Kidney (tissue), 14 donors: ENCODE data around the gene DLGAP3. TPM values are rescaled to one million over a fixed set of nuclear protein-coding genes. Genes with fewer than 3 reads are reported as not detected.

Experiments
- DNase-seq, 5 donors: peaks; one replicate each; pipeline ENCODE4 v3.0.0-alpha.2; 2013 to 2020
- FAIRE-seq: peaks from 2 replicates; lab custom pipeline; 2012; peaks lifted over from hg19 to GRCh38; lab: Jason Lieb, UNC
- H3K27ac ChIP-seq, 2 donors: one replicate each; pipeline ENCODE4 v1.7.0; 2013; ENCODE audit warnings: low read depth in 2 of 2, low read length in 2 of 2, inconsistent platforms in 1 of 2
- H3K27me3 ChIP-seq: one replicate; pipeline ENCODE4 v1.7.1; 2013; ENCODE audit warnings: low read length, inconsistent platforms; ENCODE audit not compliant: control insufficient read depth, insufficient read depth
- H3K36me3 ChIP-seq, 3 donors: one replicate each; pipeline versions ENCODE4 v1.7.0 to v1.7.1; 2013; ENCODE audit warnings: low read length in 3 of 3, control low read depth in 1 of 3, inconsistent platforms in 1 of 3; ENCODE audit not compliant: insufficient read depth in 3 of 3, control insufficient read depth in 2 of 3
- H3K4me1 ChIP-seq, 3 donors: one replicate each; pipeline versions ENCODE4 v1.7.0 to v1.7.1; 2013; ENCODE audit warnings: low read length in 3 of 3, inconsistent platforms in 1 of 3, low read depth in 1 of 3; ENCODE audit not compliant: control insufficient read depth in 2 of 3, insufficient read depth in 2 of 3
- H3K4me3 ChIP-seq, 3 donors: one replicate each; pipeline versions ENCODE4 v1.7.0 to v1.8.1; 2013; ENCODE audit warnings: low read length in 3 of 3, control low read depth in 1 of 3, inconsistent platforms in 1 of 3
- H3K9ac ChIP-seq, 3 donors: one replicate each; pipeline versions ENCODE4 v1.7.0 to v1.7.1; 2013; ENCODE audit warnings: low read length in 3 of 3, control low read depth in 1 of 3, inconsistent platforms in 1 of 3
- H3K9me3 ChIP-seq, 3 donors: one replicate each; pipeline versions ENCODE4 v1.7.0 to v1.7.1; 2013; ENCODE audit warnings: low read length in 3 of 3, control low read depth in 1 of 3, inconsistent platforms in 1 of 3; ENCODE audit not compliant: control insufficient read depth in 2 of 3, insufficient read depth in 1 of 3
- intact Hi-C: fragments of 100-400 bp; cut with DNase I; formaldehyde crosslinking; loops from one replicate; pipeline ENCODE4 v1.11.1; 2022
- polyA plus RNA-seq: library from polyadenylated mRNA; stranded (reverse); fragments of 350-450 nt; fragmentation: Illumina TruSeq; extraction: RNeasy Lipid Tissue Mini Kit (QIAGEN cat#74804); gene quantifications from one replicate; pipeline ENCODE4 v1.2.3, GENCODE V29; 2014; ENCODE audit warnings: low read depth, low replicate concordance; ENCODE audit not compliant: insufficient read depth
- total RNA-seq: library from RNA; stranded (reverse); fragmentation: NEBNext Ultra II Directional; extraction: Animal tissue kit (Norgen Biotek cat#: 25700); gene quantifications from one replicate; pipeline ENCODE4 v1.2.1, GENCODE V29; 2021
- TF ChIP-seq, protein P1 (sequence below): IDR thresholded peaks from 3 replicates; pipeline ENCODE4 v1.5.1; 2012; ENCODE audit warnings: mild to moderate bottlenecking, moderate library complexity, borderline replicate concordance; ENCODE audit not compliant: insufficient read depth; ENCODE audit errors: extremely low read depth
- donor health status: control.
- donor health status: control.
- donor health status: control.
- donor health status: control.
- donor health status: control.
- donor health status: DM: yes; HTN: yes; CAD: no.
- donor health status: Normal renal cell carcinoma (clear cell type).

DLGAP3 gene
- total and polyA plus RNA-seq, 2 donors from 2014 or later: 0.71 to 1.0 TPM

DNA sequence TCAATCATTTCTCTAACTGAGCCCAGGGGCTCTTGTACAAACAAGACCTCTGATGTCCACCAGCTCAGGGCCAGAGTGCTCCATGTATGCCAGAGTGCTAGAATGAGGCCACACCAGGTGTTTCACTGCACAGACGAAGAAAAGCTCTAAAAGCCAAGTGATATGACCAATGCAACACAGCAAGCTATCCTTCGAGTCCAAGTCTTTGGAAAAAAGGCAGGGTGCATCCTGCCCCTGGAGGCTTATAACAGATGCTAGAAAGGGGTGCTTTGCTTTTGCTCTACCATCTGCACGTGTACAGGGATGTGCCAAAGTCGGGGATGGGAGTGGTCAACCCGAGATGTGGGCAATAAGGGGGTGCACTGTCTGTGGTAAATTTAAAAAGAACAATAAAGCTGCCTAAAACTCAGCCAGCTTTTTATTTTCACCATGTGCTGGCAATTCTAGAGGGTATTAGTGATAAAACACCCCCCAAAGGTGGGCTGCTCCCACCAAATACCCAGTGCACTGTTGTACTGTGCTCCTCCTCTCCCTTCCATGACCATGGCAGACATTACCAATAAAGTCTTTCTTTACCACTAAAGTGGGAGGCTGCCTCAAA lies 102.0 kb downstream of the DLGAP3 start:
- Histone ChIP-seq H3K27me3 (no peaks in the 10 kb centered on the region), H3K4me1 (peaks cover 0 to 3% (median 0%) of the 10 kb centered on the region in 3 donors), H3K9me3 (no peaks in the 10 kb centered on the region), H3K27ac (no peak overlapping the region), H3K4me3 (no peak overlapping the region), H3K9ac (no peak overlapping the region), H3K36me3 (no peaks in the 10 kb centered on the region)
- DNase-seq (no peak), FAIRE-seq (no peak)
- TF ChIP-seq, protein P1, sequence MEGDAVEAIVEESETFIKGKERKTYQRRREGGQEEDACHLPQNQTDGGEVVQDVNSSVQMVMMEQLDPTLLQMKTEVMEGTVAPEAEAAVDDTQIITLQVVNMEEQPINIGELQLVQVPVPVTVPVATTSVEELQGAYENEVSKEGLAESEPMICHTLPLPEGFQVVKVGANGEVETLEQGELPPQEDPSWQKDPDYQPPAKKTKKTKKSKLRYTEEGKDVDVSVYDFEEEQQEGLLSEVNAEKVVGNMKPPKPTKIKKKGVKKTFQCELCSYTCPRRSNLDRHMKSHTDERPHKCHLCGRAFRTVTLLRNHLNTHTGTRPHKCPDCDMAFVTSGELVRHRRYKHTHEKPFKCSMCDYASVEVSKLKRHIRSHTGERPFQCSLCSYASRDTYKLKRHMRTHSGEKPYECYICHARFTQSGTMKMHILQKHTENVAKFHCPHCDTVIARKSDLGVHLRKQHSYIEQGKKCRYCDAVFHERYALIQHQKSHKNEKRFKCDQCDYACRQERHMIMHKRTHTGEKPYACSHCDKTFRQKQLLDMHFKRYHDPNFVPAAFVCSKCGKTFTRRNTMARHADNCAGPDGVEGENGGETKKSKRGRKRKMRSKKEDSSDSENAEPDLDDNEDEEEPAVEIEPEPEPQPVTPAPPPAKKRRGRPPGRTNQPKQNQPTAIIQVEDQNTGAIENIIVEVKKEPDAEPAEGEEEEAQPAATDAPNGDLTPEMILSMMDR: no peak
- intact Hi-C loops: no loop called here

DNA sequence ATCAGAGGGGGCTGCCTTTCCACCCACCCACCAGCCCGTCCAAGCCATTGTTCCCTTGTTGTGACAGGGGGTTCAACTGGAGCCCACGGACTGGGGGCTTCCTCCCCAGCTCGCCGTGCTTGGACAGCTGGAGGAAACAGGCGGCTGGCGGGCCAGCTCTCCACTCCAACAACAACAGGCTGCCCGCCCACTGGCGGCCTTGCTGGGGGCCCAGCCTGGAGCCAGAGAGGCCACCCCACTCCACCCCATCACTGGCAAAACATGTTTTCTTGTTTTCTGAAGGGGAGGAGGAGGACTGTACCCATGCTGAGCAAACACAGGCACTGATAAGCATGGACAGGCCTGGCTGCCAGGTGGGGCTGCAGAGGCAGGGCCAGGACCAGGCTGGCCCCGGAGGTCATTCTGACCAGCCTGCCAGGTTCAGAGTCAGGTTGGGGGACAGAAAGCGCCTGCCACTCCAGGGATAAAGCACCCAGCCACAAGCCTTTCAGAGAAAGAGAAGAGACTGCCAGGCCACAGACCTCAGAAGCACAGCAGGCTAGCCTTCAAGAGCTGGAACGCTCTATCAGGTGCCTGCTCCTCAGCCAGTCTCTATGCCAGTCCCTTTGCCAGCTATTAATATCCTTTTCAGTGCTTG lies 103.9 kb downstream of the DLGAP3 start:
- FAIRE-seq (no peak), DNase-seq (no peak)
- H3K9ac ChIP-seq: no peak overlapping the region
- TF ChIP-seq, protein P1: no peak
- H3K9me3 ChIP-seq: no peaks in the 10 kb centered on the region
- H3K36me3 ChIP-seq: no peaks in the 10 kb centered on the region
- H3K4me1 ChIP-seq: peaks cover 0 to 2% (median 0%) of the 10 kb centered on the region in 3 donors
- H3K27ac ChIP-seq: no peak overlapping the region
- intact Hi-C loops: no loop called here
- H3K27me3 ChIP-seq: no peaks in the 10 kb centered on the region
- H3K4me3 ChIP-seq: no peak overlapping the region

DNA sequence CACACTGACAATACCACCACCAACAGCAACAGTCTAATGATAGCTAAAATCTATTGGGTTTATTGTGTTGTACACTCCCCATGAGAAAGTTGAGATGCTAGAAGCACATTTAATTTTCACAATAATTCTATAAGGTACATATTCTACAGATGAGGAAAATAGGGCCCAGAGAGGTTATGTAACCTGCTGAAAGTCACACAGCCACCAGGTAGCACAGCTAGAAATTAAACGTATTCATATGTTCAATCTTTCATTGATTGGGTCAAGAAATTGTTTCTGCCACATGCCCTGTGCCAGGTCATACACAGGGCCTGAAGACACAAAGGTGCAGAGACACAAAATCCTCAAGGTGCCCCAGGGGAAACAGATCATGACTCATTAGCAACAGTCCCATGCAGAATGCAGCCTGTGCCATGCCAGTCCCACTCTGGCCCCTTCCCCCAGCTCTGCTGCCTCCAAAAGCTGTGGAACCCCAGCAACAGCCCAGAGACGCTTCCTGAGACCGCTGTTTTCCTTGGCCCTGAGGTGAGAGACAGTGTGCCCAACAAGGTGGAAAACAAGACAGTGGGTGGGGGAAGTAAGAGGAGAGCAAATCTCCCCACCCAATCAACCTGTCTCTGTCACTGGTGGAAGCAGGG lies 104.5 kb downstream of the DLGAP3 start:
- no peaks in the 10 kb centered on the region for H3K27me3 ChIP-seq
- no peak for DNase-seq
- H3K4me1 ChIP-seq: peaks cover 0 to 2% (median 0%) of the 10 kb centered on the region in 3 donors
- TF ChIP-seq, protein P1: no peak
- no peak for FAIRE-seq
- H3K27ac ChIP-seq: no peak overlapping the region
- H3K9me3 ChIP-seq: no peaks in the 10 kb centered on the region
- no peak overlapping the region for H3K9ac ChIP-seq
- H3K36me3 ChIP-seq: no peaks in the 10 kb centered on the region
- H3K4me3 ChIP-seq: no peak overlapping the region
- intact Hi-C loops: no loop called here
